ENCODE results near the gene ZNF669.

DNA sequence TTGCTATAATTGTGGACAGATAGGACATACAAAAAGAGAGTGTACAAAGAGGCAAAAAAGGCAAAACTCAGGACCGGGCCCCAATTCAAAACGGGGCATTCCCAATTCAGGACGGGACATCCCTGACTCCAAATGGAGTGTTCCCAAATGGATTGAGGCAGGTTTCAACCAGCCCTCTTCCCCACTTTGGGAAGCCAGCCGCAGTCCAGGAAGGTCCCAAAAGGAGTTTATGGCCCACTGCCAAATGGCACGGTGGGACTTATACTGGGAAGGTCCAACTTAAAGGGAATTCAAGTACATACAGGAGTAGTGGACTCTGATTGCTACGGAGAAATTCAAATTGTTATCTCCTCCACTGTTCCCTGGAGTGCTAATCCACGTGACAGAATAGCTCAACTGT, 3.5 kb upstream of the ZNF669 start:
- TF ChIP-seq, protein P1, sequence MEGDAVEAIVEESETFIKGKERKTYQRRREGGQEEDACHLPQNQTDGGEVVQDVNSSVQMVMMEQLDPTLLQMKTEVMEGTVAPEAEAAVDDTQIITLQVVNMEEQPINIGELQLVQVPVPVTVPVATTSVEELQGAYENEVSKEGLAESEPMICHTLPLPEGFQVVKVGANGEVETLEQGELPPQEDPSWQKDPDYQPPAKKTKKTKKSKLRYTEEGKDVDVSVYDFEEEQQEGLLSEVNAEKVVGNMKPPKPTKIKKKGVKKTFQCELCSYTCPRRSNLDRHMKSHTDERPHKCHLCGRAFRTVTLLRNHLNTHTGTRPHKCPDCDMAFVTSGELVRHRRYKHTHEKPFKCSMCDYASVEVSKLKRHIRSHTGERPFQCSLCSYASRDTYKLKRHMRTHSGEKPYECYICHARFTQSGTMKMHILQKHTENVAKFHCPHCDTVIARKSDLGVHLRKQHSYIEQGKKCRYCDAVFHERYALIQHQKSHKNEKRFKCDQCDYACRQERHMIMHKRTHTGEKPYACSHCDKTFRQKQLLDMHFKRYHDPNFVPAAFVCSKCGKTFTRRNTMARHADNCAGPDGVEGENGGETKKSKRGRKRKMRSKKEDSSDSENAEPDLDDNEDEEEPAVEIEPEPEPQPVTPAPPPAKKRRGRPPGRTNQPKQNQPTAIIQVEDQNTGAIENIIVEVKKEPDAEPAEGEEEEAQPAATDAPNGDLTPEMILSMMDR (IDR thresholded peaks at IDR 0.05; ENCODE audit: insufficient read depth, low read length) = no peak
- no peak for TF ChIP-seq POLR2AphosphoS5 (IDR thresholded peaks at IDR 0.05; ENCODE audit: low read depth)
- TF ChIP-seq GABPA (IDR thresholded peaks at IDR 0.05; ENCODE audit: low read depth) = no peak
- TF ChIP-seq SPI1 (IDR thresholded peaks at IDR 0.05; ENCODE audit: borderline replicate concordance, low read depth) = no peak

Data from HL-60 (cell line).